K562 (cell line): ENCODE measurements around the gene SFT2D2. TPM values are rescaled to one million over a fixed set of nuclear protein-coding genes. Genes with fewer than 3 reads are reported as not detected.

ENCODE experiments used
- CREB3L1 ChIP-seq: fragments of 450-650 bp; IDR thresholded peaks from 2 replicates; pipeline ENCODE4 v1.6.1; 2014; ENCODE audit warnings: low read depth, mild to moderate bottlenecking, moderate library complexity, borderline replicate concordance
- EP300 ChIP-seq: IDR thresholded peaks from 2 replicates; pipeline ENCODE4 v1.6.1; 2012; ENCODE audit warnings: low read length, improper control_type of control experiment
- HNRNPH1 ChIP-seq: fragments of 200-400 bp; formaldehyde crosslinking; optimal IDR thresholded peaks from 2 replicates; pipeline ENCODE3; 2017; ENCODE audit warnings: low read depth, mild to moderate bottlenecking, low read length, moderate library complexity
- HOXB6 ChIP-seq: fragments of 250-450 bp; sonication (Bioruptor Pico); IDR thresholded peaks from 2 replicates; pipeline ENCODE4 v1.5.1; 2022; ENCODE audit warnings: mild to moderate bottlenecking, borderline replicate concordance
- MBD2 ChIP-seq: sonication (generic); IDR thresholded peaks from 2 replicates; pipeline ENCODE4 v1.6.1; 2016; ENCODE audit warnings: low read depth, borderline replicate concordance
- MEIS2 ChIP-seq: fragments of 450-650 bp; IDR thresholded peaks from 2 replicates; pipeline ENCODE4 v1.6.1; 2014; ENCODE audit warnings: mild to moderate bottlenecking; ENCODE audit not compliant: partially characterized antibody
- PML ChIP-seq: IDR thresholded peaks from 2 replicates; pipeline ENCODE4 v1.6.1; 2012; ENCODE audit warnings: low read length, inconsistent platforms
- POLR2AphosphoS5 ChIP-seq: IDR thresholded peaks from 2 replicates; pipeline ENCODE4 v1.6.1; 2011; ENCODE audit warnings: mild to moderate bottlenecking, low read depth, low read length, moderate library complexity; ENCODE audit not compliant: control insufficient read depth, insufficient read depth
- RAD21 ChIP-seq, 2 experiments: fragments of 250-450 bp in 1 of 2; fragments of 450-650 bp in 1 of 2; sonication (Bioruptor Pico) in 1 of 2; formaldehyde crosslinking in 1 of 2; IDR thresholded peaks in 1 of 2; conservative IDR thresholded peaks in 1 of 2; 2 replicates each; pipeline versions ENCODE4 v1.4.0 to v1.8.0; 2020 to 2022; ENCODE audit warnings: mild to moderate bottlenecking in 2 of 2, moderate library complexity in 1 of 2
- SOX6 ChIP-seq: fragments of 450-650 bp; IDR thresholded peaks from 2 replicates; pipeline ENCODE4 v1.6.1; 2014; ENCODE audit warnings: mild to moderate bottlenecking
- SPI1 ChIP-seq: IDR thresholded peaks from 2 replicates; pipeline ENCODE4 v1.6.1; 2011; ENCODE audit warnings: low read depth, low read length, control low read depth, borderline replicate concordance
- SRF ChIP-seq, 2 experiments: fragments of 250-450, 450-650 bp in 1 of 2; sonication (Bioruptor Pico) in 1 of 2; sonication (generic) in 1 of 2; formaldehyde crosslinking; IDR thresholded peaks; 2 replicates each; pipeline versions ENCODE4 v1.5.0 to v1.5.1; 2020 to 2022; ENCODE audit warnings: mild to moderate bottlenecking in 1 of 2, missing genetic modification reagents in 1 of 2
- TAF9B ChIP-seq: fragments of 450-650 bp; IDR thresholded peaks from 2 replicates; pipeline ENCODE4 v1.6.1; 2018; ENCODE audit warnings: mild to moderate bottlenecking; ENCODE audit not compliant: partially characterized antibody
- TGIF2 ChIP-seq: sonication (generic); formaldehyde crosslinking; IDR thresholded peaks from 2 replicates; pipeline ENCODE4 v1.8.1; 2022; ENCODE audit warnings: mild to moderate bottlenecking, missing genetic modification reagents, moderate library complexity
- VEZF1 ChIP-seq: fragments of 200-800 bp; sonication (Bioruptor generic); IDR thresholded peaks from 2 replicates; pipeline ENCODE4 v1.6.1; 2017; ENCODE audit warnings: missing genetic modification characterization, missing compliant biosample characterization
- ZFX ChIP-seq: sonication (generic); formaldehyde crosslinking; IDR thresholded peaks from 2 replicates; pipeline ENCODE4 v1.8.0; 2022; ENCODE audit warnings: mild to moderate bottlenecking, missing genetic modification reagents, moderate library complexity
- ZNF398 ChIP-seq: fragments of 250-450 bp; sonication (Bioruptor Pico); IDR thresholded peaks from 2 replicates; pipeline ENCODE4 v1.8.0; 2021; ENCODE audit warnings: moderate library complexity, mild to moderate bottlenecking, inconsistent platforms
- ZNF512 ChIP-seq: IDR thresholded peaks from 2 replicates; pipeline ENCODE4 v1.6.1; 2016; ENCODE audit warnings: missing genetic modification characterization, missing compliant biosample characterization
- ZNF57 ChIP-seq: fragments of 450-650 bp; formaldehyde crosslinking; IDR thresholded peaks from 2 replicates; pipeline ENCODE4 v1.4.0; 2020; ENCODE audit warnings: mild to moderate bottlenecking, moderate library complexity
- ZNF584 ChIP-seq: fragments of 200-800 bp; sonication (Bioruptor generic); IDR thresholded peaks from 2 replicates; pipeline ENCODE4 v1.6.1; 2016; ENCODE audit warnings: low read depth, mild to moderate bottlenecking, missing genetic modification characterization, missing compliant biosample characterization
- ZNF780A ChIP-seq: fragments of 250-450 bp; sonication (Bioruptor Pico); IDR thresholded peaks from 2 replicates; pipeline ENCODE4 v1.5.0; 2021; ENCODE audit warnings: mild to moderate bottlenecking
- polyA plus RNA-seq, 8 experiments: library from polyadenylated mRNA; depleted of rRNA in 4 of 8; stranded (reverse) in 5 of 8; unstranded in 3 of 8; fragments of >200 nt; fragmentation: Nextera tagmentation in 2 of 8; fragmentation: Illumina TruSeq in 1 of 8; extraction: Ambion mirVana in 2 of 8; extraction: Trizol in 1 of 8; gene quantifications; 2 replicates each; pipeline versions ENCODE4 v1.2.1 to v1.2.3, GENCODE V29; 2011 to 2014; ENCODE audit warnings: inconsistent platforms in 1 of 8, missing spikeins in 1 of 8
- total RNA-seq, 7 experiments: library from RNA; depleted of rRNA in 6 of 7; stranded (reverse); fragments of >200 nt in 6 of 7; fragmentation: Illumina TruSeq in 2 of 7; extraction: Trizol in 2 of 7; gene quantifications; 2 replicates each; pipeline versions ENCODE4 v1.2.1 to v1.2.3, GENCODE V29; 2011 to 2021; ENCODE audit warnings: low replicate concordance in 1 of 7

The SFT2D2 gene
- total and polyA plus RNA-seq, 9 of the 15 experiments (the other 6 are each of a cell fraction or from before 2014, with no cell fraction given), result 3.4 to 50.1 (median 21.6) TPM

GRCh38 chr1:168178638-168179437 is 47.0 kb upstream of the SFT2D2 start, which contains the start of gene TIPRL (continued):
- TF ChIP-seq ZNF398 (CRISPR knock-in tag), result no peak
- peak; percentile 21; the same call in 1 of the 2 replicates for TF ChIP-seq SPI1
- no peak for TF ChIP-seq HNRNPH1
- TF ChIP-seq TGIF2 (CRISPR knock-in tag), result no peak
- peak; percentile 89; the same call in 1 of the 2 replicates for TF ChIP-seq ZNF584 (CRISPR knock-in tag)
- peak in 1 of 2 experiments; percentile 52; a peak in 2 of 4 replicates for TF ChIP-seq SRF (CRISPR knock-in tag; IDR thresholded peaks at IDR 0.05)
- peak; percentile 52 for TF ChIP-seq PML
- peak; percentile 94 for TF ChIP-seq ZFX (CRISPR knock-in tag)
- TF ChIP-seq HOXB6 (CRISPR knock-in tag), result no peak
- peak; percentile 74 for TF ChIP-seq SOX6
- 0 out of 2 replicates have a peak, but pooled peaks have one; percentile 29 for TF ChIP-seq ZNF57 (CRISPR knock-in tag)
- peak; percentile 51 for TF ChIP-seq TAF9B
- TF ChIP-seq VEZF1, result peak; percentile 85
- no peak for TF ChIP-seq ZNF512 (tag)
- TF ChIP-seq POLR2AphosphoS5, result peak; percentile 75
- TF ChIP-seq CREB3L1, result peak; percentile 77; the same call in 1 of the 2 replicates
- peak; percentile 52 for TF ChIP-seq EP300
- TF ChIP-seq MEIS2, result peak; percentile 95
- TF ChIP-seq MBD2, result no peak
- TF ChIP-seq RAD21 (CRISPR knock-in tag; conservative IDR thresholded peaks at IDR 0.05 in 1 of 2, IDR thresholded peaks at IDR 0.05 in 1 of 2), result peak; percentile 58 to 60
- no peak for TF ChIP-seq ZNF780A (CRISPR knock-in tag)
